H1 (cell line): ENCODE measurements around the gene NXPH1. TPM values are rescaled to one million over a fixed set of nuclear protein-coding genes. Genes with fewer than 3 reads are reported as not detected.

ENCODE experiments used
- YY1 ChIP-seq: IDR thresholded peaks from 2 replicates; pipeline ENCODE4 v1.6.1; 2011; ENCODE audit warnings: low read depth, mild to moderate bottlenecking, low read length
- polyA plus RNA-seq, 7 experiments: library from polyadenylated mRNA; depleted of rRNA in 3 of 7; stranded (reverse) in 5 of 7; unstranded in 2 of 7; fragments of >200 nt in 5 of 7; fragments of 200-250 nt in 2 of 7; gene quantifications; 1 replicate in 5 of 7; 2 replicates in 1 of 7; 4 replicates in 1 of 7; pipeline versions ENCODE4 v1.2.1 to v1.2.3, GENCODE V29; 2011 to 2013; ENCODE audit warnings: missing spikeins in 2 of 7, mixed read lengths in 2 of 7
- total RNA-seq: library from RNA; stranded (reverse); fragmentation: NEBNext Ultra II Directional; extraction: Animal tissue kit (Norgen Biotek cat#: 25700); gene quantifications from 2 replicates; pipeline ENCODE4 v1.2.1, GENCODE V29; 2021

NXPH1 gene
- total and polyA plus RNA-seq, 2 of the 8 experiments (the other 6 are each of a cell fraction or from before 2014, with no cell fraction given) = 0.14 to 1.0 TPM

- TF ChIP-seq YY1 = no peak
Measured at GRCh38 chr7:8612584-8612983, 179.2 kb downstream of the NXPH1 start (continued).
